HepG2 (cell line): ENCODE data around the gene WDR70.

Experiments used
- CTCF ChIP-seq: sonication (generic); formaldehyde crosslinking; IDR thresholded peaks from 2 replicates; pipeline ENCODE4 v1.5.0; 2020; ENCODE audit warnings: mild to moderate bottlenecking, missing genetic modification reagents, moderate library complexity
- EP300 ChIP-seq, 3 experiments: sonication (generic) in 1 of 3; formaldehyde crosslinking in 1 of 3; IDR thresholded peaks; 2 replicates each; pipeline versions ENCODE4 v1.5.1 to v1.6.1; 2011 to 2020; ENCODE audit warnings: low read depth in 2 of 3, low read length in 2 of 3, borderline replicate concordance in 1 of 3, improper control_type of control experiment in 1 of 3, mild to moderate bottlenecking in 1 of 3, missing genetic modification reagents in 1 of 3, moderate library complexity in 1 of 3
- EZH2 ChIP-seq: conservative IDR thresholded peaks from 2 replicates; pipeline ENCODE4 v1.6.1; 2012; ENCODE audit warnings: mild to moderate bottlenecking, low read depth, low read length, moderate library complexity
- GABPA ChIP-seq, 2 experiments: IDR thresholded peaks; 2 replicates each; pipeline ENCODE4 v1.6.1; 2011 to 2016; ENCODE audit warnings: low read depth in 2 of 2, low read length in 1 of 2, missing biosample characterization in 1 of 2, missing genetic modification characterization in 1 of 2
- POLR2A ChIP-seq, 2 experiments: IDR thresholded peaks; 2 replicates each; pipeline ENCODE4 v1.6.1; 2011; ENCODE audit warnings: low read depth in 2 of 2, low read length in 2 of 2, mild to moderate bottlenecking in 1 of 2, moderate library complexity in 1 of 2; ENCODE audit not compliant: insufficient read depth in 1 of 2
- POLR2G ChIP-seq: fragments of 200-400 bp; formaldehyde crosslinking; IDR thresholded peaks from 2 replicates; pipeline ENCODE4 v1.6.1; 2018; ENCODE audit warnings: mild to moderate bottlenecking, low read depth, low read length, moderate library complexity
- PREB ChIP-seq: sonication (generic); formaldehyde crosslinking; IDR thresholded peaks from 2 replicates; pipeline ENCODE4 v1.4.0; 2020; ENCODE audit warnings: missing genetic modification reagents

- TF ChIP-seq EP300 (IDR thresholded peaks at IDR 0.05; ENCODE audit: low read depth in 2 of 2, low read length in 2 of 2) (no peak), EP300 (CRISPR knock-in tag; IDR thresholded peaks at IDR 0.05; ENCODE audit: borderline replicate concordance) (no peak), POLR2A (IDR thresholded peaks at IDR 0.05; ENCODE audit: insufficient read depth in 1 of 2, low read depth in 2 of 2, low read length in 2 of 2) (no peak), CTCF (CRISPR knock-in tag) (no peak), EZH2 (no peak), PREB (CRISPR knock-in tag) (no peak), POLR2G (no peak), GABPA (IDR thresholded peaks at IDR 0.05; ENCODE audit: low read depth, low read length) (no peak), GABPA (CRISPR knock-in tag; IDR thresholded peaks at IDR 0.05; ENCODE audit: low read depth) (no peak)
These were observed 281.2 kb downstream of the WDR70 start for GRCh38 chr5:37660319-37660718.
